ENCODE data around the gene NRXN2. TPM values are rescaled to one million over a fixed set of nuclear protein-coding genes. Genes with fewer than 3 reads are reported as not detected.
"Not testable (repeated sequence)": the region's sequence is repeated elsewhere in the genome, so short reads cannot be mapped to it uniquely, and the experiment has no call there.

Gene NRXN2
- total and polyA plus RNA-seq, 2 donors (not counting 3 experiments of a cell fraction or from before 2014, with no cell fraction given) = not detected

DNA sequence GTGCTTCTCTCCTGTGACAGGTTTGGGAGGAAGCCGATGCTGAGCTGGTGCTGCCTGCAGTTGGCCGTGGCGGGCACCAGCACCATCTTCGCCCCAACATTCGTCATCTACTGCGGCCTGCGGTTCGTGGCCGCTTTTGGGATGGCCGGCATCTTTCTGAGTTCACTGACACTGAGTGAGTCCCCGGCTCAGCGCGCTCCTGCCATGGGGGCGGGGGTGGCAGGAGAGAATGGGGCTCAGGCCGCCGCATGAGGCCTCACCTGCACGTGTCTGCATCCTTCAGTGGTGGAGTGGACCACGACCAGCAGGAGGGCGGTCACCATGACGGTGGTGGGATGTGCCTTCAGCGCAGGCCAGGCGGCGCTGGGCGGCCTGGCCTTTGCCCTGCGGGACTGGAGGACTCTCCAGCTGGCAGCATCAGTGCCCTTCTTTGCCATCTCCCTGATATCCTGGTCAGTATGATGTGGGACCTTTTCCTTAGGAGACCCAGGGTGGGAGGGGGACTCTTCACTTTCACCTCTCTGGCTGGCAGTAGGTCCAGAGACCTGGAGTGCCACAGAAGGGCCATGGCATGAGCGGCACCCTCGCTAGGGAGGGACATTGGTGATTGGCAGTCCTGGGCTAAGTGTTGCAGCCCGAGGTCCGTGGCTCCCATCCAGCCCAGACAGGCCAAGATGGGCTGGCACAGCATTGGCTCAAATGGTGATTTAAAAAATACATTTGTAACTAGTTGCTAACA is 160.8 kb downstream of the NRXN2 start:
- no peaks in the 10 kb centered on the region for H3K9me3 ChIP-seq (replicated peaks; ENCODE audit: control insufficient read depth, insufficient read depth, low read length)
- no peaks in the 10 kb centered on the region for H4K20me1 ChIP-seq (replicated peaks; ENCODE audit: control insufficient read depth, extremely low read depth, insufficient read depth, low read length)
- no peaks in the 10 kb centered on the region for H3K36me3 ChIP-seq (ENCODE audit: control insufficient read depth in 2 of 2, extremely low read depth in 1 of 2, insufficient read depth in 2 of 2, low read length in 2 of 2)
- no peaks in the 10 kb centered on the region for H3K4me1 ChIP-seq (ENCODE audit: control insufficient read depth, extremely low read depth, insufficient read depth, low read length)
- no peak for DNase-seq (ENCODE audit: low read depth, low spot score)
- BruUV-seq (replicated peaks) = no TSS peak
- TF ChIP-seq JUN (IDR thresholded peaks at IDR 0.05; ENCODE audit: borderline replicate concordance, insufficient read depth, insufficient read length, low read depth) (no peak), MAX (IDR thresholded peaks at IDR 0.05; ENCODE audit: insufficient read depth, insufficient read length) (no peak), MYC (IDR thresholded peaks at IDR 0.05; ENCODE audit: low read depth, low read length) (no peak)
- TF ChIP-seq, protein P1, sequence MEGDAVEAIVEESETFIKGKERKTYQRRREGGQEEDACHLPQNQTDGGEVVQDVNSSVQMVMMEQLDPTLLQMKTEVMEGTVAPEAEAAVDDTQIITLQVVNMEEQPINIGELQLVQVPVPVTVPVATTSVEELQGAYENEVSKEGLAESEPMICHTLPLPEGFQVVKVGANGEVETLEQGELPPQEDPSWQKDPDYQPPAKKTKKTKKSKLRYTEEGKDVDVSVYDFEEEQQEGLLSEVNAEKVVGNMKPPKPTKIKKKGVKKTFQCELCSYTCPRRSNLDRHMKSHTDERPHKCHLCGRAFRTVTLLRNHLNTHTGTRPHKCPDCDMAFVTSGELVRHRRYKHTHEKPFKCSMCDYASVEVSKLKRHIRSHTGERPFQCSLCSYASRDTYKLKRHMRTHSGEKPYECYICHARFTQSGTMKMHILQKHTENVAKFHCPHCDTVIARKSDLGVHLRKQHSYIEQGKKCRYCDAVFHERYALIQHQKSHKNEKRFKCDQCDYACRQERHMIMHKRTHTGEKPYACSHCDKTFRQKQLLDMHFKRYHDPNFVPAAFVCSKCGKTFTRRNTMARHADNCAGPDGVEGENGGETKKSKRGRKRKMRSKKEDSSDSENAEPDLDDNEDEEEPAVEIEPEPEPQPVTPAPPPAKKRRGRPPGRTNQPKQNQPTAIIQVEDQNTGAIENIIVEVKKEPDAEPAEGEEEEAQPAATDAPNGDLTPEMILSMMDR (IDR thresholded peaks at IDR 0.05; ENCODE audit: extremely low read depth in 1 of 2, insufficient read depth in 1 of 2, low read depth in 1 of 2, low read length in 2 of 2) = no peak
- dilution Hi-C loops (cut with MboI; ENCODE audit: extremely low pct_ligation_motif_present, low sequenced_read_pairs) (no loop called here), intact Hi-C loops (cut with micrococcal nuclease) (no loop called here)
- H3K9ac ChIP-seq (replicated peaks; ENCODE audit: extremely low read depth, insufficient read depth, low read length) = no peak overlapping the region
- no peak overlapping the region for H3K27ac ChIP-seq (ENCODE audit: insufficient read depth, low read depth, low read length)
- no peaks in the 10 kb centered on the region for H3K79me2 ChIP-seq (ENCODE audit: control insufficient read depth, insufficient read depth, low read length)
- H3K4me2 ChIP-seq (ENCODE audit: insufficient read depth, low read length) = no peak overlapping the region
- no peak overlapping the region for H2AFZ ChIP-seq (ENCODE audit: low read depth, low read length)
- H3K27me3 ChIP-seq (ENCODE audit: control insufficient read depth in 2 of 2, insufficient read depth in 2 of 2, low read length in 2 of 2) = no peaks in the 10 kb centered on the region
- H3K9me1 ChIP-seq (replicated peaks; ENCODE audit: control insufficient read depth, extremely low read depth, insufficient read depth, low read length) = no peaks in the 10 kb centered on the region
- no peak overlapping the region for H3K4me3 ChIP-seq (replicated peaks in 1 of 3; ENCODE audit: insufficient read depth in 1 of 3, low read depth in 1 of 3, low read length in 3 of 3)
- ChIA-PET POLR2A (no interaction called here), CTCF (interaction anchor here (1.1 kb wide), 1 partner anchor 90 kb away, joined by 6 read pairs; no protein-coding TSS in a partner anchor)
- FAIRE-seq = no peak

DNA sequence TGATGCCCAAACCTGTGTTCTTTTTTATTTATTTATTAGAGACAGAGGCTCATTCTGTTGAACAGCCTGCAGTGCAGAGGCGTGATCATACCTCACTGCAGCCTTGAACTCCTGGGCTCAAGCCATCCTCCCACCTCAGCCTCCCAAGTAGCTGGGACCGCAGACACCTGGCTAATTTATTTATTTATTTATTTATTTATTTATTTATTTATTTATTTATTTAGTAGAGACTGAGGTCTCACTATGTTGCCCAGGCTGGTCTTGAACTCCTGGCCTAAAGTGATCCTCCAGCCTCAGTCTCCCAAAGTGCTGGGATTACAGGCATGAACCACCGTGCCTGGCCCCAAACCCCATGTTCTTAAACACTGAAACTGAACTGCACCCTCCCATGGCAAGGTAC is 161.6 kb downstream of the NRXN2 start:
- H3K9me1 ChIP-seq (replicated peaks; ENCODE audit: control insufficient read depth, extremely low read depth, insufficient read depth, low read length); H4K20me1 ChIP-seq (replicated peaks; ENCODE audit: control insufficient read depth, extremely low read depth, insufficient read depth, low read length); H3K4me2 ChIP-seq (ENCODE audit: insufficient read depth, low read length); H3K36me3 ChIP-seq (ENCODE audit: control insufficient read depth in 2 of 2, extremely low read depth in 1 of 2, insufficient read depth in 2 of 2, low read length in 2 of 2); POLR2A ChIA-PET; dilution Hi-C loops (cut with MboI; ENCODE audit: extremely low pct_ligation_motif_present, low sequenced_read_pairs); H2AFZ ChIP-seq (ENCODE audit: low read depth, low read length); FAIRE-seq; H3K4me3 ChIP-seq (replicated peaks in 1 of 3; ENCODE audit: insufficient read depth in 1 of 3, low read depth in 1 of 3, low read length in 3 of 3); H3K9me3 ChIP-seq (replicated peaks; ENCODE audit: control insufficient read depth, insufficient read depth, low read length); H3K27ac ChIP-seq (ENCODE audit: insufficient read depth, low read depth, low read length); H3K27me3 ChIP-seq (ENCODE audit: control insufficient read depth in 2 of 2, insufficient read depth in 2 of 2, low read length in 2 of 2); intact Hi-C loops (cut with micrococcal nuclease); BruUV-seq (replicated peaks); H3K79me2 ChIP-seq (ENCODE audit: control insufficient read depth, insufficient read depth, low read length); H3K4me1 ChIP-seq (ENCODE audit: control insufficient read depth, extremely low read depth, insufficient read depth, low read length); DNase-seq (ENCODE audit: low read depth, low spot score); H3K9ac ChIP-seq (replicated peaks; ENCODE audit: extremely low read depth, insufficient read depth, low read length): not testable (repeated sequence)
- CTCF ChIA-PET = interaction anchor here (1.1 kb wide), 1 partner anchor 91 kb away, joined by 6 read pairs; no protein-coding TSS in a partner anchor

All from endothelial cell of umbilical vein (primary cell).